ENCODE results near the gene RAD51B.
A peak's percentile ranks its signal among the peaks of the same experiment; 100 is the strongest.

Gene RAD51B

GRCh38 chr14:68573722-68574121, 754.1 kb downstream of the RAD51B start:
- no peak for DNase-seq (ENCODE audit: low read depth)

DNA sequence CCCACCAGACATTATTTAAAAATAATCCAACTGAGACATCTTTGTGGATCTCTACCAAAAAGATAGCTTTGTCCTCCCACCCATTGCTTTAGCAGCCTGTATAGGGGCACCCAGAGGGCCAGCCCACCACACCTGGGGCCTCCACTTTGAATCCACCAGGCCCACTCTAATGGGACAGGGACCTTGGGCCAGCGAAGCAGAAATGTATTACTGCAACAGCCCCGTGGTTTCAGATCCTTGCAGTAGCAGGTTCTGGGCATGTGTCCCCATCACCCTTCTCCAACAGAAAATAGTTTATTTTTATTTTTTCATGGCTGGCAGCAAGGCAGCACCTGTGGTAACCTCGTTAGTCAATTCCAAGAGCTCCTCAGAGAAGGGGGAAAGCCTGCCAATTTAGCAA, 754.9 kb downstream of the RAD51B start:
- no peak for DNase-seq (ENCODE audit: low read depth)

DNA sequence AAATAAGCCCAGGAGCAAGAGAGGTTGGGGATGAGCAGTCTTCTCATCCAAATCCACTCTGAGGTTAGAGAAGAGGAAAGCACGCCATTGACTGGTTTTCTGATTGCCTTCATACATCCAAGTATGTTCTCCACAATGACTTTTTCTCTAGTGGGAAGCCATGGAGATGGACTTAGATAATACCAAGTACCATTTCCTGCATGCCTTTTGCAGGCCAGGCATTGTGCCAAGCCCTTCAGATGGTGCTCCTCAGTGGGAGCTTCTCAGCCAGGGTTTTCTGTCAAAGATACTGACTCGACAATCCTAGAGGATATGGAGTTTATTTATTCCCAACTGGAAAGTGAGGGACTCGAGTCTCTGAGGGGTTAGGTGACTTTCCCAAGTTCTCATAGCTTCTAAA, 755.3 kb downstream of the RAD51B start:
- DNase-seq (ENCODE audit: low read depth): no peak

- DNase-seq (ENCODE audit: low read depth): no peak
These were observed 755.8 kb downstream of the RAD51B start for GRCh38 chr14:68575426-68575825.

GRCh38 chr14:68576031-68576430, 756.5 kb downstream of the RAD51B start:
- DNase-seq (ENCODE audit: low read depth): no peak

DNA sequence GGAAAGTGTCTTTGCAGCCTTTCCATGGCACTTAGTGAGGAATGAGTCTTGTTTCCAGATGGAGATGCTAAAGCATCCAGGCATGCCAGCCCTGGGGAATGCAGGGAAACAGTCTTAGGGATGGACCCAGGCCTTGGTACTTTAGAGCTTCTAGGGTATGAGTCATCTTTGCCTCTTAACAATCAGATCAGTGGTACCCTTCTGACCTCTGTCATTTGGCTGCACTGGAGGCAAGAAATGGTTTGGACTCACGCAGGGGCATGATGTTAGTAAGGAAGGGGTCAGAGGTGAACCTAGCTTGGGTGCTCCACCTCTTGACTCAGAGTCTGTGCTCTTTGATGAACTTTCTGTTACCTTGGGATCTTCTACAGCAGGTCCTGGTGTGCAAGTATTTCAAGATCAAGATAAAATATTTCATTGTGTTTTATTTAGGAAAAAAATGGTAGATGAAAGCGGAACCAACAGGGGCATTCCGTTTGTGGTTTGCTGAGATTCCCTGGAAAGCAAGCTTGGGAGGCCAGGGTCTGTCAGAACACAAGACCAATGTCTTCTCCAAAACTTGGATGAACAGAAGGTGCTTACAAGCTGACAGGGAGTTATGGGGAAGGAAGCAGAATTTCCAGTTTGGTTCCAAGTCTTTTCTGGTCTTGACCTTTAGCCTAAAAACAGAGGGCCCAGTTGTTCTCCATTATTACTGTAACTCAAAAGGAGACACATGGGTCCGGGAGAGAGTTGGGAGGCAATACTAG, 757.1 kb downstream of the RAD51B start:
- no peak for DNase-seq (ENCODE audit: low read depth)

DNA sequence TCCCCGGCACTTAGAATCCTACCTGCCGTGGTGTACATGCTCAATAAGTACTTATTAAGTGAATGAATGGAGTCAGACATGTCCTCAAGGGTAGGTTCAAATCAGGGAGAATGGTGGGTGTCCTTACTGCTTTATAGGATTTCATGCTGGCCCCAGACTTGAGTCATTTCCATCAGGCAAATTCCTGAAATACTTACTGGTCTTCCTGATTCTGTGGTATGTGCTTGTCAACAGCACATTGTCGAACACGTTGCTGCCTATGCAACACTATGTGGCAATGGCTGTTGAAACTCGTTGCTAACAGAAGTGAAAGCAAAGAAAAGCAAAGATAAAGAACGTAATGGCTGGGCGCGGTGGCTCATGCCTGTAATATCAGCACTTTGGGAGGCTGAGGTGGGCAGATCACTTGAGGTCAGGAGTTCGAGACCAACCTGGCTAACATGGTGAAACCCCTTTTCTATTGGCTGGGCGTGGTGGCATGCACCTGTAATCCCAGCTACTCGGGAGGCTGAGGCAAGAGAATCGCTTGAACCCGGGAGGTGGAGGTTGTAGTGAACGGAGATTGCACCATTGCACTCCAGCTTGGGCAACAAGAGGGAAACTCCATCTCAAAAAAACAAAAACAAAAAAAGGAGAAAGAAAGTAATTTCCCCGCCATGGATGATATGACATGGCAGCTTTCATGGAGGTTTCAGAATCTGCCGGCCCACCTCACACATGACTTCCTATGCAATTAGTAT, 758.4 kb downstream of the RAD51B start:
- DNase-seq (ENCODE audit: low read depth): peak; percentile 83

GRCh38 chr14:68578597-68578996, 759.0 kb downstream of the RAD51B start:
- no peak for DNase-seq (ENCODE audit: low read depth)

DNA sequence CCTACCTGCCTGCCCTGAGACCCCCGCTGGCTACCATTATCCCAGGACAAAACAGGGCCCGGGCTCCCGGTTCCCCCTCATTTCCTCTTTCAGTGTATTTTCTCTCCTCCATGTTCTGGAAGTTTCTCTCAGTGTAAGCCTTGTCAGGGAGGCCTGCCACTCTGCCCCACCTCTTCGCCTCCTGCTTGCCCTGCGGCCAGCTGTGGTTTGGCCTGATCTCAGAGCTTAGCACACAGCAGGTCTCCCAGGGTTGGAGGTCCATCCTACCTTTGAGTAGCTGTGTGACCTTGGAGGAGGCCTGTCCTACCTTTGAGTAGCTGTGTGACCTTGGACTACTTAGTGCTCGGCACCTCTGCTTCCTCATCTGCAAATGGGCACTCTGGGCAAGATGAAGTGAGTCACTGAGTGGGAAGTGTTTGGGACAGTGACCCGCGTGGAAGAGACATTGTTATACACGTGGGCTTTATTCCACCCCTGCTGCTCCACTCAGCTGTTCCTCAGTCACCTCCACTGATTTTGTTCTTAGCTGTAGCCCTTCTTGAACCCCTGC, 760.6 kb downstream of the RAD51B start:
- no peak for DNase-seq (ENCODE audit: low read depth)

DNA sequence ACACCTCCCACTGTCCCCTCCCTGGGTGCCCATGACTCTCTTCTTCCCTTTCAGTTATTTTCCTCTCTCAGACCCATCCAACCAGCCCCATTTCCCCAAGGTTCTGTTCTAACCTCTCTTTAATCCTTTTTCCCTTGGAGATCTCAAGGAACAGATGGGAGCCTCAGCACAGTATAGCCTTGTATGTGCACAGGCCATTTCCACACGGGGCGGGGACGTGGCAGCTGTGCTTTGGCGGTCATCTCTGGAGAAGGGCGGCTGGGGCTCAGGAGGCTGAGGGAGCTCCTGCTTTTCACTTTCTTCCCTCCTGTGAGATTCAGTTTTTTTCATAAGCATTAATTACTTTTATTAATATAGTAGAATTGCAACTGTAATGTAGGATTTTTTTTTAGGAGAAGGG, 761.1 kb downstream of the RAD51B start:
- DNase-seq (ENCODE audit: low read depth): no peak

GRCh38 chr14:68583548-68584280, 764.1 kb downstream of the RAD51B start:
- DNase-seq (ENCODE audit: low read depth): no peak

- no peak for DNase-seq (ENCODE audit: low read depth)
These were observed 765.2 kb downstream of the RAD51B start for GRCh38 chr14:68584786-68585185.

GRCh38 chr14:68585690-68586089, 766.1 kb downstream of the RAD51B start:
- DNase-seq (ENCODE audit: low read depth): peak; percentile 74

GRCh38 chr14:68586896-68587751, 767.5 kb downstream of the RAD51B start:
- DNase-seq (ENCODE audit: low read depth): no peak

GRCh38 chr14:68587931-68588330, 768.4 kb downstream of the RAD51B start:
- DNase-seq (ENCODE audit: low read depth): no peak

- DNase-seq (ENCODE audit: low read depth): peak; percentile 93
These were observed 770.0 kb downstream of the RAD51B start for GRCh38 chr14:68589447-68590200.

- no peak for DNase-seq (ENCODE audit: low read depth)
These were observed 770.6 kb downstream of the RAD51B start for GRCh38 chr14:68590201-68590522.

GRCh38 chr14:68591786-68592185, 772.2 kb downstream of the RAD51B start:
- DNase-seq (ENCODE audit: low read depth): no peak

- no peak for DNase-seq (ENCODE audit: low read depth)
These were observed 773.5 kb downstream of the RAD51B start for GRCh38 chr14:68592948-68593556.

DNA sequence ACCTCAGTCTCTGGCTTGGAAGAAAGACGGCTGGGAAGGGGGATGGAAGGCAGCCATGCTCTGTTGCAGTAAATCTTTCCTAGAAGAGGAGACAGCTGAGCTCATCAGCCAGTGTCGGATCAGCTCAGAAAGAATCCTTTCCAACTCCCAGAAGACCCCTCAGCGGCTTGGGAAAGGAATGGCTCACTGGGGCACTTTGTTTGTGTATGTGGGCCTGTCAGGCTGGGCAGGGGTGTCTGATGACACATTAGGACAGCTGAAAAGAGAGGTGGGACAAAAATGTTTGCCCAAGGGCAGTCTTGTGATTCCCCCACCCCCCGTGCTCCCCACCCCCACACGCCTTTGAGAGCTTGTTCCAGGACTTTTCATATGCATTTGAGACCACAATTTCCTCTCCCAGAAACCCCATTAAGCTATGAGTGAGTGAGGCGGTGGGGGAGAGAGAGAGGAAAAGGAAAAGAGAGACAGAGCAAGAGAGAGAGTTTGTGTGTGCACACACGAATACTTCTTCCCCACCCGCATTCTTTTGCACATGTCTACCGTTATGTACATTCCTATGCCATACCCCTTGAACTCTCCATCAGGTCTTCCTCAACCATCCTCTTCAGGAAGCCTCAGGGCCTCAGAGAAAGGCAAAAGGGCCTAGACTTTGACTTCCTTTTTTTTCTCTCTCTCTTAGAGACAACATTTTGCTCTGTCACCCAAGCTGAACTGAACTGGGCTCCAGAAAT, 774.4 kb downstream of the RAD51B start:
- DNase-seq (ENCODE audit: low read depth): no peak
